DOHH2 (cell line): ENCODE data around the gene ZNF135.

Source experiments
- H3F3A ChIP-seq: fragments of 200-600 bp; sonication (generic), shearing (Covaris generic); 2 replicates; pipeline ENCODE4 v1.6.0; 2016; ENCODE audit warnings: antibody characterized with exemption, mild to moderate bottlenecking; ENCODE audit not compliant: control insufficient read depth, insufficient read depth
- H3K27ac ChIP-seq: fragments of 200-600 bp; sonication (generic); 2 replicates; pipeline ENCODE4 v1.5.1; 2014; ENCODE audit warnings: low read depth, mild to moderate bottlenecking, low read length, moderate library complexity
- H3K27me3 ChIP-seq: fragments of 200-600 bp; sonication (generic); 2 replicates; pipeline ENCODE4 v1.6.1; 2014; ENCODE audit warnings: mild to moderate bottlenecking, low read length, mixed read lengths; ENCODE audit not compliant: control insufficient read depth
- H3K36me3 ChIP-seq: fragments of 200-600 bp; sonication (generic); 2 replicates; pipeline ENCODE4 v1.6.1; 2014; ENCODE audit warnings: mild to moderate bottlenecking, low read length, moderate library complexity, mixed read lengths; ENCODE audit not compliant: control insufficient read depth
- H3K4me1 ChIP-seq: fragments of 200-600 bp; sonication (generic); 2 replicates; pipeline ENCODE4 v1.6.1; 2014; ENCODE audit warnings: mild to moderate bottlenecking, low read length, mixed read lengths; ENCODE audit not compliant: control insufficient read depth
- H3K4me2 ChIP-seq: fragments of 200-600 bp; sonication (generic); 2 replicates; pipeline ENCODE4 v1.6.0; 2014; ENCODE audit warnings: mild to moderate bottlenecking, low read length, moderate library complexity
- H3K4me3 ChIP-seq: fragments of 200-600 bp; sonication (generic); 2 replicates; pipeline ENCODE4 v1.5.1; 2014; ENCODE audit warnings: mild to moderate bottlenecking, low read length, mixed read lengths
- H3K79me2 ChIP-seq: fragments of 200-600 bp; sonication (generic); 2 replicates; pipeline ENCODE4 v1.6.1; 2014; ENCODE audit warnings: mild to moderate bottlenecking, low read length, mixed read lengths; ENCODE audit not compliant: control insufficient read depth
- H3K9me2 ChIP-seq: fragments of 200-600 bp; sonication (generic); replicated peaks from 2 replicates; pipeline ENCODE4 v1.6.1; 2014; ENCODE audit warnings: mild to moderate bottlenecking, low read length, mixed read lengths; ENCODE audit not compliant: control insufficient read depth
- H3K9me3 ChIP-seq: fragments of 200-600 bp; sonication (generic); 2 replicates; pipeline ENCODE4 v1.6.1; 2014; ENCODE audit warnings: antibody characterized with exemption, low read length, mixed read lengths; ENCODE audit not compliant: control insufficient read depth, insufficient read depth
- H4K20me1 ChIP-seq: fragments of 200-600 bp; sonication (generic); 2 replicates; pipeline ENCODE4 v1.6.0; 2014; ENCODE audit warnings: low read depth, mild to moderate bottlenecking, antibody characterized with exemption, low read length, moderate library complexity; ENCODE audit not compliant: control insufficient read depth, insufficient read depth
- EZH2phosphoT487 ChIP-seq: fragments of 200-600 bp; sonication (generic); IDR thresholded peaks from 2 replicates; pipeline ENCODE4 v1.6.1; 2017; ENCODE audit warnings: borderline replicate concordance, mild to moderate bottlenecking, antibody characterized with exemption, low read length, moderate library complexity, mixed read lengths
- TF ChIP-seq, protein P1 (sequence below): fragments of 200-600 bp; sonication (generic); IDR thresholded peaks from one replicate; pipeline ENCODE4 v1.5.1; 2014; ENCODE audit warnings: antibody characterized with exemption, mild to moderate bottlenecking, low read depth, low read length; ENCODE audit not compliant: poor library complexity, severe bottlenecking

The ZNF135 gene

DNA sequence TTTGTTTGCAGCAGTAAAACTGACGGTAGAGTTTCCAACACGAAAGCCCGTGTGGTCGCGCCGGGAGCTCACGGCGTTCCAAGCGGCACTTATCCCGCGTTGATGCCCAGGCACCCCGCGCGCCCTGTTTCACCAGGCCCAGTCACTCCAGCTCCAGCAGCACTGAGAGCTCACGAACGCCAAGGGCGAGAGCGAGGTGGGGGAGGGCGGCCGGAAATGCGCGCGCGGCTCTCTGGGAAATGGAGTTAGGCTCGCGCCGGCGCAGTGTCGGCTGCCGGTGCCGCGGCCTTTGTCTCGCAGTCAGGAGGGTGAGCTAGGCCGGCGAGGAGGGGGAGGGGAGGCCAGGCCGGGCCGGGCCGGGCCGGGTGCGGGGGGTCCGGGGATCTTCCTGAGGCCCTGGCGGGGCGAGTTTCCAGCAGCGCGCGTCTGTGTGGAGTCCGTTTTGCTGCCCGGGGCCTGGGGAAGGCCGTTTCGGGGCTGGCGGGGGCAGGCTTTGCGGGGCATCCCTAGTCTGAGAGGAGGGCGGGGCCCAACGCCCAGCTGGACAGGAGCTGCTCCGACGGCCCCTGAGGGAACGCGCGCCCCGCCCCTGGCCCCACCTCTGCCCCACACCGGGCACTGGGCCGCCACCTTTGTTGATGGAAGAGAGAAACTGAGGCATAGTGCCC, at the start of gene ZNF135:
Gene ZNF135 (plus strand): TSS at position 280 of the 668 bp plus-strand sequence. CDS start 721 bp downstream, outside the sequence.
- H4K20me1 ChIP-seq, result no peaks in the 10 kb centered on the region
- no peaks in the 10 kb centered on the region for H3K9me2 ChIP-seq
- TF ChIP-seq, protein P1, sequence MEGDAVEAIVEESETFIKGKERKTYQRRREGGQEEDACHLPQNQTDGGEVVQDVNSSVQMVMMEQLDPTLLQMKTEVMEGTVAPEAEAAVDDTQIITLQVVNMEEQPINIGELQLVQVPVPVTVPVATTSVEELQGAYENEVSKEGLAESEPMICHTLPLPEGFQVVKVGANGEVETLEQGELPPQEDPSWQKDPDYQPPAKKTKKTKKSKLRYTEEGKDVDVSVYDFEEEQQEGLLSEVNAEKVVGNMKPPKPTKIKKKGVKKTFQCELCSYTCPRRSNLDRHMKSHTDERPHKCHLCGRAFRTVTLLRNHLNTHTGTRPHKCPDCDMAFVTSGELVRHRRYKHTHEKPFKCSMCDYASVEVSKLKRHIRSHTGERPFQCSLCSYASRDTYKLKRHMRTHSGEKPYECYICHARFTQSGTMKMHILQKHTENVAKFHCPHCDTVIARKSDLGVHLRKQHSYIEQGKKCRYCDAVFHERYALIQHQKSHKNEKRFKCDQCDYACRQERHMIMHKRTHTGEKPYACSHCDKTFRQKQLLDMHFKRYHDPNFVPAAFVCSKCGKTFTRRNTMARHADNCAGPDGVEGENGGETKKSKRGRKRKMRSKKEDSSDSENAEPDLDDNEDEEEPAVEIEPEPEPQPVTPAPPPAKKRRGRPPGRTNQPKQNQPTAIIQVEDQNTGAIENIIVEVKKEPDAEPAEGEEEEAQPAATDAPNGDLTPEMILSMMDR, result no peak
- TF ChIP-seq EZH2phosphoT487, result no peak
- no peaks in the 10 kb centered on the region for H3K27me3 ChIP-seq
- no peak within 1 kb of the TSS for H3K27ac ChIP-seq
- no peak within 1 kb of the TSS for H3K4me2 ChIP-seq
- no peaks in the 10 kb centered on the region for H3K36me3 ChIP-seq
- H3K4me1 ChIP-seq, result no peaks in the 10 kb centered on the region
- no peaks in the 10 kb centered on the region for H3K79me2 ChIP-seq
- no peaks in the 10 kb centered on the region for H3F3A ChIP-seq
- H3K4me3 ChIP-seq, result no peak within 1 kb of the TSS
- peaks cover 45% of the 10 kb centered on the region for H3K9me3 ChIP-seq

DNA sequence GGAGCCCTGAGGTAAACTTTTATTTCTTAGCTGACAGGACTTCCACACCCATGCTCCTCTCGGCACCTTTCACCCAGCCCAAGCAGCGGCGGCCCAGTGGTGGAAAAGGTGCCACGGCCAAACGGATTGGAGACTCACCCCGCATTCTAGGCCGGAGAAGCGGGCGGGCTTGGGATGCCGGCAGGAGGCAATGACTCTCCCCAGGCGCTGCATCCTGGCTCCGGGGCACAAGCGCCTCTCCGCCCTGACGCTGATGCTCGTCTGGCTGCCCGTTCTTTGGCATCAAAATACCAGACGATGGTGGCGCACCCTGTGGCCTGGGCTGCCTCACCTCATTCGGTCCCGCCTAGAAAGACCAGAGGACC, 49.8 kb upstream of the ZNF135 start:
- TF ChIP-seq, protein P1, result no peak
- TF ChIP-seq EZH2phosphoT487, result no peak
- Histone ChIP-seq H3K9me3 (peaks cover 42% of the 10 kb centered on the region; the same call in 1 of the 2 replicates), H3K36me3 (no peaks in the 10 kb centered on the region), H3K4me3 (no peak overlapping the region), H3K9me2 (no peaks in the 10 kb centered on the region), H3K4me2 (no peak overlapping the region), H3F3A (no peaks in the 10 kb centered on the region), H3K27me3 (no peaks in the 10 kb centered on the region), H3K27ac (no peak overlapping the region), H4K20me1 (no peaks in the 10 kb centered on the region), H3K79me2 (no peaks in the 10 kb centered on the region), H3K4me1 (no peaks in the 10 kb centered on the region)

DNA sequence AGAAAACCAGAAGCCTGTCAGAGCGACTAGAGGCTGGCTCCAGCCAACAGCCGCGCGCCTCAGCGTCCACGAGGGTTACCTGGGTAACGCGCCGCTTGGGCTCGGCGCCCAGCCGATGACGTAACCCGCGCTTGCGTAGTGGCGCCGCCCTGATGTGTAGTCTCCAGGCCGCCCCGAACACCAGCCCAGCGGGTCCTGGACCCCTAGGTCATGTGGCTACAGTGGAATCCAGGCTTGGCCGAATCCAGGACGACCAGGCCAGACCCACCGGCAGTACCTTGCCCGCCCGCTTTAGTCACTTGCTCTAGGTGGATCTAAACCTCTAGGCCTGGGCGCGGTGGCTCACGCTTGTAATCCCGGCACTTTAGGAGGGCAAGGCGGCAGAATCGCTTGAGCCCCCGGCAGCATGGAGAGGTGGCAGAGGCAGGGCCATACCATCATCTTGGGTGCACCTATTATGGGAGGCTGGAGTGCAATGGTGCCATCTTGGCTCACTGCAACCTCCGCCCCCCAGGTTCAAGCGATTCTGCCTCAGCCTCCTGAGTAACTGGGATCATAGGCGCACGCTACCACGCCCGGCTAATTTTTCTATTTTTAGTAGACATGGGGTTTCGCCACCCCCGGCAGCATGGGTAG, 49.3 kb upstream of the ZNF135 start:
- Histone ChIP-seq H3K27me3 (no peaks in the 10 kb centered on the region), H3K9me2 (no peaks in the 10 kb centered on the region), H4K20me1 (no peaks in the 10 kb centered on the region), H3K4me1 (no peaks in the 10 kb centered on the region), H3K79me2 (no peaks in the 10 kb centered on the region), H3K36me3 (no peaks in the 10 kb centered on the region), H3K4me3 (no peak overlapping the region), H3K27ac (no peak overlapping the region), H3K9me3 (peaks cover 39% of the 10 kb centered on the region; the same call in 1 of the 2 replicates), H3F3A (no peaks in the 10 kb centered on the region), H3K4me2 (no peak overlapping the region)
- no peak for TF ChIP-seq EZH2phosphoT487
- TF ChIP-seq, protein P1, result no peak
